NCI-H69 (cell line): ENCODE measurements around the gene REC114.
"Not testable (repeated sequence)": the region's sequence is repeated elsewhere in the genome, so short reads cannot be mapped to it uniquely, and the experiment has no call there.

ENCODE experiments used
- DNase-seq: peaks from one replicate; lab custom pipeline; 2025; lab: John Stamatoyannopoulos, UW

REC114 gene

DNA sequence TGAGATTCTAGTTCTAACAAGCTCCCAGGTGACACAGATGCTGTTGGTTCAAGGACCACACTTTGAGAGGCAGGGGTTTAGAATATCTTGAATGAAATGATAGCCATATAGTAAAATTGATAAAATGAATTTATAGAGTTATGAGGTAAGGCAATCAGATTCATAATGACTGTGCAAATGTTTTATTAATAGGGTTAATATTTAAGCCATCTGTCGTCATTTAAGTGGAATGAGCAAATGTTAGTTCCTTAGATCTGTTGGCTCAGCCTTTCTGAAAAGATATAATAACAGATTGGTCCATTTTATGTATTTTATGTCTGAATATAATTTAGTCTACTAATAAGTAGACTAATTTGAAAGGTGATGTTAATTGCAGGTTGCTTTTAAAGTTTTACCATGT is 12.9 kb downstream of the REC114 start:
- no peak for DNase-seq

- no peak for DNase-seq
These were observed 14.4 kb downstream of the REC114 start for GRCh38 chr15:73457334-73457733.

- DNase-seq: no peak
These were observed 17.7 kb downstream of the REC114 start for GRCh38 chr15:73460662-73461061.

GRCh38 chr15:73464602-73465001 is 21.6 kb downstream of the REC114 start:
- DNase-seq: no peak

GRCh38 chr15:73467758-73468157 is 24.8 kb downstream of the REC114 start:
- no peak for DNase-seq

DNA sequence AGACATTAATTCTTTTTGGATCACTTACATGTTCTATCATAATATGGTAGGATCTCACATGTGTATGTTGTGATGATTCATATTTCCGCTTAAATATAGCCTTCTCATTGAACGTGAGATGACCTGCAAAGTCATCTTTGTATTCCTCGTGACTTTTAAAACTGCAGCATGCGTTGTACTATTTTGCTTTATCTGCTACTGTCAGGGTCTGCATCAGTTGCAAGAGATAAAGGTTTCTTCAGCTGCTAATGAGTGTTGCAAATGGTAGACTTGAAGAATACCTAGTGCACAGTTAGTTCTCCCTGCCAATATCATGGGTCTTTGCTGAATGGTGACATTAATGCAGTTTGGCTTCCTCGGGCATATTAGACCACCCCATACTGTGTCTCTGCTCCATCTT is 31.8 kb downstream of the REC114 start:
- no peak for DNase-seq

- DNase-seq: no peak
These were observed 33.8 kb downstream of the REC114 start for GRCh38 chr15:73476704-73477216.

- no peak for DNase-seq
These were observed 37.1 kb downstream of the REC114 start for GRCh38 chr15:73480050-73480449.

- DNase-seq: no peak
These were observed 39.2 kb downstream of the REC114 start for GRCh38 chr15:73482166-73482565.

DNA sequence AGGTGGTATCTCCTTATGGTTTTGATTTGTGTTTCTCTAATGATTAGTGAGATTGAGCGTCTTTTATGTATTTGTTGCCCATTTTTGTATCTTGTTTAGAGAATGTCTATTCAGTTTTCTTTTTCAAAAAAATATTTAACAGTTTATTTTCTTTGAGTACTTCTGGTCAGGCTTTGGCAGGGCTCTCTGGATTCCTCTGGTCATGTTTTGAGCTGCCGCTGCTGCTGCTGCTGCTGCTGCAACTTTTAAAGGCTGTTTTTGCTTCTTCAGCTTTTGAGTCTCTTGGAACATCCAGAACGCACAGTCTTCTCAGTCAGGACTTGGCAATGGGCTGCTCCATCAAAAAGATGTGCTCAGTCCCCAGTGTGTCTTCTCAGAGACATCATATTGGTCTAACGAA is 40.1 kb downstream of the REC114 start:
- no peak for DNase-seq

- no peak for DNase-seq
These were observed 42.4 kb downstream of the REC114 start for GRCh38 chr15:73485372-73485771.

DNA sequence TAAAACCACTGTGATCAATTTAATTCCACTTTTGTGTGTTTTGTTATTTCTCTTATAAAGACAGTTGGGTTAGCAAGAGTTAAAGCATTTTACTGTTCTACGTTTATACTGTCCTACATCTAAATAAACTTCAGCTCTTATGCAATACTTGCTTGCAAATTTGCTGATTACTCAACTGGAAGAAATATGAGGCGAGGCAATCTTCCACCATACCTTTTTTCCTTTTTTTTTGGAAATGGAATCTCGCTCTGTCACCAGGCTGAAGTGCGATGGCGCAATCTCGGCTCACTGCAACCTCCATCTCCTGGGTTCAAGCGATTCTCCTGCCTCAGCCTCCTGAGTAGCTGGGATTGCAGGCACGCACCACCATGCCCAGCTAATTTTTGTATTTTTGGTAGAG is 42.9 kb downstream of the REC114 start:
- not testable (repeated sequence) for DNase-seq

- DNase-seq: no peak
These were observed 45.7 kb downstream of the REC114 start for GRCh38 chr15:73488698-73489097.

DNA sequence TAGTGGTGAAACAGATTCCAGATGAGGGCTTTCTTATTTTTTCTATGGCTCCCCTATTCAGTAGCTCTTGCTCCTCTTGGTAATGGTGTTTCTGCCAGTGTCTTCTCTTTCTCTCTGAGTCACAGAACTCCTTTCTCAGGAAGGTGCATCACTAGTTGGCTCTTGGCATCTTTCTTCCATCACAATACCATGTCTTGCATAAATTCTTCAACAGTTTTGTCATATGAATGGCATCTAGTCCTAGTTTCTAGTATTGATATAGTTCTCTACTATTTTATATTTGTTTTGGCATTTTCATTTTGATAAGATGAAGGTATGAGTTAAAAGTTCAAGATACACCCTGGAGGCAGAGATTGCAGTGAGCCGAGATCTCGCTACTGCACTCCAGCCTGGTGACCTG is 51.0 kb downstream of the REC114 start:
- DNase-seq: no peak

DNA sequence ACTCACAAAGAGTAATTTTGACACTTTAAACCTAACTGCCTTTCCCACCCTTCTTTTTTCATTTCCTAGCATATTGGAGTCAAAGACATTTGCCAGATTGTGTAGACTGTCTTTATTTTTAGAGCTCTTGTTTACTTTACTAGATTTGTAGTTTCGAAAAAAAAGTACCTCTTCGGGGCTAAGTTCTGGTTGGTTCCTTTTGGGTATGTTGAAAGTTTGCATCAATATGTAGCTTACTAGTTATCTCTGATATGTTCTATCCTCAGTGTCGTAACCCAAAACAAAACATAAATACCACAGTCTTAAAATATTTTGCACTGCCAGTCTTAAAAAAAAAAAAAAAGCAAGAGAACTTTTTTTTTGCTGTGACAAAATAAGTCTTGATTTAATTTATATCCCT is 52.2 kb downstream of the REC114 start:
- DNase-seq: no peak

GRCh38 chr15:73500696-73501095 is 57.7 kb downstream of the REC114 start:
- no peak for DNase-seq

DNA sequence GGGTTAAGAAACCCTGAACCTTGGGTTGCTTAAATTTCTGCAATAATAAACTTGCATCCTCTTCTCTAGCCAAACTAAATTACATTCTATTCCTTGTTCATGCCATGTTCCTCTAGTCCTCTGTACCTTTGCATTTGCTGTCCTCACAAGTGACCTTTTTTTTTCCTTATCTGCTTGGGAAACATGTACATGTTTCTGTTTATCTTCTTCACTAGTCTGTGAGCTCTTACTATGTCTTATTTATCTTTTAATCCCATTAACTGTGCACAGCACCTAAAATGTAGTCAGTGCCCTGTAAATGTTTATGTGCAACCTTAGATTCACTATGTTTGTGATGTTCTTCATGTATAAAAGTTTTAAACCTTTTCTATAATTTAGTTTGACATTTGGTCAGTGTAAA is 61.9 kb downstream of the REC114 start:
- DNase-seq: no peak

DNA sequence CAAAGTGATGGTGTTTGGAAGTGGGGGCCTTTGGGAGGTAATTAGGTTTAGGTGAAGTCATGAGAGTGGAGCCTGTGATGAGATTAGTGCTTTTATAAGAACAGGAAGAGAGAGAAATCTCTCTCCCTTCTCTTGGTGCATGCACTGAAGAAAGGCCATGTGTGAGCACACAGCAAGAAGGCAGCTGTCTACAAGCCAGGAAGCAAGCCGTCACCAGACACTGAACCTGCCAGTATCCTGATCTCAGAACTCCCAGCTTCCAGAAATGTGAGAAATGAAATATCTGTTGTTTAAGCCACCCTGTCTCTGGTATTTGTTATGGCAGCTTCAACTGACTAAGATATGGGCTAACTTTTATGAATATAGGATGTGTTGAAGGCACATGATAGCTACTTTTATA is 72.6 kb downstream of the REC114 start:
- no peak for DNase-seq

DNA sequence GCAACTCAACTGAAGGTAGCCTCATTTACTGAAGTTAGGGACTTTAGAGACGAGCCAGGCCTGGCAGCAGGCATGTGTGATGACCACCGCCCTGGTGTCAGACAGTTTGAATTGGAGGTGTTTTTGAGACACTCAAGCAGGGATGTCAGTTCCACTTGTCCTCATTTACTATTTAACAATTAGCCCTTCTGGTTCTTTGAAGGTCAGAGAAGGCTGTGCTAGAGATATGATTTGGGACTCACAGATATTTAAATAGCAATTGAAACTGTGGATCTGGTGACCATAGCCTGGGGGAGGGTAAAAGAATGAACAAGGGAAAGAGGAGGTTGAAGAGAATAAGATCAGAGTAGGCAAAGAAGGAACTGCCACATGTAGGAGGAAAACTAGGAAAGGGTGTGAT is 74.6 kb downstream of the REC114 start:
- no peak for DNase-seq

GRCh38 chr15:73518180-73518862 is 75.4 kb downstream of the REC114 start:
- DNase-seq: peak; percentile 43

GRCh38 chr15:73518876-73519733 is 76.1 kb downstream of the REC114 start:
- no peak for DNase-seq

DNA sequence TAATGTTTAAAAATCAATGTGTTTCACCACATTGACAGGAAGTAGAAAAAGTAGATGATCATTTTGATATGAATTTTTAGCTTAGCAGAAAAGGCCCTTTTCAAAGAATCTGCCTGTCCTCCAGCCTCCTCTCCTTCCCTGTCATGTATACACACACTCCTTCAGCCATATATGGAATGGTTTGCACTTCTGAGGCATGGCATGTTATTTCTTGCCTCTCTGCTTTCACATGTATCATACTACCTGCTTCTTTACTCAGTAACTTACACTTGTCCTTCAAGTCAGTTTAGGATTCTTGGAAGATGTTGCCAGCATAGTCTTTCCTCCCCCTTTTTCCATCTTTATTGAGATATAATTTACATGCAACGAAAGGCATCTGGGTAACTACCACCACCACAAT is 79.0 kb downstream of the REC114 start:
- no peak for DNase-seq

DNA sequence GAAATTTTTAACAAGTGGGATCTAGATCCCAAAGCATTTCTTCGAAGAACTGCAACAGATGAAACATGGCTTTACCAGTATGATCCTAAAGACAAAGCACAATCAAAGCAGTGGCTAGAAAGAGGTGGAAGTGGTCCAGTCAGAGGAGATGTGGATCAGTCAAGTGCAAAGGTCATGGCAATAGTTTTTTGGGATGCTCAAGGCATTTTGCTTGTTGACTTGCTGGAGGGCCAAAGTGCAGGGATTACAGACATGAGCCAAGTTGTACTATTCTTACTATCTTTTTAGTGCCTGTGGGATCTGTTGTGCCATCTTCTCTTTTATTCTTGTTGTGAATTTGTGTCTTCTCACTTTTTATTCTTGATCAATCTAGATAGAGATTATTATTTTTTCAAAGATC is 82.0 kb downstream of the REC114 start:
- DNase-seq: no peak
